D721Med (cell line): ENCODE data around the gene TBX19.
A peak's percentile ranks its signal among the peaks of the same experiment; 100 is the strongest.

Source experiments
- DNase-seq: peaks from one replicate; pipeline ENCODE4 v3.0.0; 2011; ENCODE audit warnings: low spot score; ENCODE audit not compliant: insufficient read length
- FAIRE-seq: peaks from 2 replicates; lab custom pipeline; 2011; peaks lifted over from hg19 to GRCh38; lab: Jason Lieb, UNC
- CTCF ChIP-seq: IDR thresholded peaks from 2 replicates; pipeline ENCODE4 v1.5.1; 2012; ENCODE audit warnings: mild to moderate bottlenecking, control low read depth; ENCODE audit not compliant: insufficient read depth; ENCODE audit errors: missing control alignments

TBX19 gene

GRCh38 chr1:168273575-168273974 is 7.1 kb upstream of the TBX19 start:
- FAIRE-seq: no peak
- TF ChIP-seq CTCF: no peak
- no peak for DNase-seq

GRCh38 chr1:168279253-168279652 is 1.4 kb upstream of the TBX19 start:
- TF ChIP-seq CTCF: no peak
- FAIRE-seq (no peak), DNase-seq (no peak)

- DNase-seq (no peak), FAIRE-seq (peak; percentile 21)
- TF ChIP-seq CTCF: no peak
Observed at GRCh38 chr1:168281603-168282325, 1.1 kb downstream of the TBX19 start.

- DNase-seq: no peak
- no peak for FAIRE-seq
- no peak for TF ChIP-seq CTCF
Observed at GRCh38 chr1:168285521-168285790, 4.8 kb downstream of the TBX19 start.

- no peak for TF ChIP-seq CTCF
- DNase-seq: no peak
- peak; percentile 77 for FAIRE-seq
Observed at GRCh38 chr1:168285971-168286927, 5.6 kb downstream of the TBX19 start.

GRCh38 chr1:168287237-168287664 is 6.6 kb downstream of the TBX19 start:
- FAIRE-seq: no peak
- no peak for DNase-seq
- TF ChIP-seq CTCF: no peak
